Trophoblast cell (in vitro differentiated cells and primary cell): ENCODE measurements around the gene LRRC75B.
A peak's percentile ranks its signal among the peaks of the same experiment; 100 is the strongest.

ENCODE experiments used
- DNase-seq, 2 donors: peaks; one replicate each; pipeline ENCODE4 v3.0.0-alpha.2; 2016
- H2AFZ ChIP-seq: 2 replicates; pipeline ENCODE4 v1.6.1; 2013; ENCODE audit warnings: low read length, moderate library complexity, mild to moderate bottlenecking; ENCODE audit not compliant: insufficient read depth, poor library complexity
- H2AK5ac ChIP-seq: 2 replicates; pipeline ENCODE4 v1.6.1; 2013; ENCODE audit warnings: mild to moderate bottlenecking, low read length
- H2BK120ac ChIP-seq: 2 replicates; pipeline ENCODE4 v1.6.1; 2013; ENCODE audit warnings: low read length, mild to moderate bottlenecking, moderate library complexity; ENCODE audit not compliant: insufficient read depth, poor library complexity
- H2BK12ac ChIP-seq: 2 replicates; pipeline ENCODE4 v1.6.1; 2013; ENCODE audit warnings: mild to moderate bottlenecking, low read length, moderate library complexity
- H2BK5ac ChIP-seq: 2 replicates; pipeline ENCODE4 v1.6.1; 2013; ENCODE audit warnings: low read length, low read depth, moderate library complexity, mild to moderate bottlenecking; ENCODE audit not compliant: poor library complexity
- H3K14ac ChIP-seq: 2 replicates; pipeline ENCODE4 v1.6.1; 2013; ENCODE audit warnings: mild to moderate bottlenecking, low read length
- H3K18ac ChIP-seq: 2 replicates; pipeline ENCODE4 v1.6.1; 2013; ENCODE audit warnings: mild to moderate bottlenecking, low read length
- H3K23ac ChIP-seq: 2 replicates; pipeline ENCODE4 v1.6.1; 2013; ENCODE audit warnings: low read length
- H3K27ac ChIP-seq: 2 replicates; pipeline ENCODE4 v1.5.1; 2013; ENCODE audit warnings: low read depth, mild to moderate bottlenecking, inconsistent platforms, low read length, moderate library complexity
- H3K27me3 ChIP-seq: 2 replicates; pipeline ENCODE4 v1.6.1; 2013; ENCODE audit warnings: inconsistent platforms, mild to moderate bottlenecking, low read length, moderate library complexity; ENCODE audit not compliant: insufficient read depth
- H3K36me3 ChIP-seq, 2 experiments: 1 replicate in 1 of 2; 2 replicates in 1 of 2; pipeline ENCODE4 v1.6.1; 2013; ENCODE audit warnings: low read length in 2 of 2, mild to moderate bottlenecking in 2 of 2, moderate library complexity in 1 of 2; ENCODE audit not compliant: insufficient read depth in 2 of 2, control insufficient read depth in 1 of 2
- H3K4ac ChIP-seq: 2 replicates; pipeline ENCODE4 v1.6.1; 2013; ENCODE audit warnings: low read depth, mild to moderate bottlenecking, low read length, moderate library complexity
- H3K4me1 ChIP-seq, 2 experiments: 1 replicate in 1 of 2; 2 replicates in 1 of 2; pipeline ENCODE4 v1.6.1; 2013; ENCODE audit warnings: low read length in 2 of 2, mild to moderate bottlenecking in 2 of 2, moderate library complexity in 1 of 2; ENCODE audit not compliant: insufficient read depth in 2 of 2, control insufficient read depth in 1 of 2
- H3K4me2 ChIP-seq: 2 replicates; pipeline ENCODE4 v1.6.1; 2013; ENCODE audit warnings: inconsistent platforms, mild to moderate bottlenecking, low read length, moderate library complexity
- H3K4me3 ChIP-seq: 2 replicates; pipeline ENCODE4 v1.5.1; 2013; ENCODE audit warnings: mild to moderate bottlenecking, low read depth, low read length, inconsistent platforms
- H3K79me1 ChIP-seq: one replicate; pipeline ENCODE4 v1.6.1; 2013; ENCODE audit warnings: low read length
- H3K79me2 ChIP-seq: 2 replicates; pipeline ENCODE4 v1.6.1; 2013; ENCODE audit warnings: low read length, mild to moderate bottlenecking; ENCODE audit not compliant: control insufficient read depth, insufficient read depth, poor library complexity
- H3K9ac ChIP-seq: 2 replicates; pipeline ENCODE4 v1.6.1; 2013; ENCODE audit warnings: mild to moderate bottlenecking, low read length
- H3K9me3 ChIP-seq: 2 replicates; pipeline ENCODE4 v1.6.1; 2013; ENCODE audit warnings: low read depth, mild to moderate bottlenecking, control low read depth, inconsistent platforms, low read length; ENCODE audit not compliant: insufficient read depth
- H4K12ac ChIP-seq: 2 replicates; pipeline ENCODE4 v1.6.1; 2013; ENCODE audit warnings: low read depth, mild to moderate bottlenecking, low read length, moderate library complexity
- H4K8ac ChIP-seq: 2 replicates; pipeline ENCODE4 v1.6.1; 2013; ENCODE audit warnings: low read depth, mild to moderate bottlenecking, low read length, moderate library complexity
- H4K91ac ChIP-seq: one replicate; pipeline ENCODE4 v1.6.1; 2013; ENCODE audit warnings: low read depth, mild to moderate bottlenecking, low read length, moderate library complexity
- WGBS: extraction: QIAGEN DNeasy Blood & Tissue Kit; methylation state at CpG from one replicate; pipeline ENCODE4 v1.1.7; 2013; ENCODE audit warnings: missing lambda C conversion rate; ENCODE audit not compliant: insufficient read length, insufficient coverage; ENCODE audit errors: extremely low coverage; 5-methylcytosine and 5-hydroxymethylcytosine counted together

LRRC75B gene

DNA sequence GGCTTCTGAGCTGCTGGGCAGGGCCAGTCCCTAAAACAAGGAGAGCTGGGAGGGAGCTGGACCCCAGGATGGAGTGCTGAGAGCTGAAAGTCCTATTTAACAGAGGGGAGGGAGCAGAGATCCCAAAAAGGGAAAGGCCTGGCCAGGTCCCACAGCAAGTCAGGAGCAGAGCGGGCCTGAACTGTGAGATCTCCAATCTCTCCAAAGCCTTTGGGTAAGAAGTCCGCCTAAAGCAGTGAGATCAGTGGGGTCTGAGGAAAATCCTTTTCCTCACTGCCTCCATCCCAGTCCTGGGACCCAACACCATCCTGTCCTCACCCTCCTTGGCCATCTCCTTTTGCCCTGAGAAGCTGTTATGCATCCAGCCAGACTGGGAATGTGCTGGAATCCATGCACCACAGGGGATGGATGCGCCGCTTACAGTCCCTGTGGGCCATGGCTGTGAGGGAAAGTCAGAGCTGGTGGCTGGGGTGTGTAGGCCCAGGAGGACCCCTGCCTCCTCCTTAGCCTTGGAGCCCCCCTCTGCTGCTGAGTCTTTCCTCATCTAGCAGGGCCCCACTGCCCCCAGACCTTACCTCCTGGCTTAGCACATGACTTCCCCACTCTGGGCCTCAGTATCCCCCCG, 8.6 kb downstream of the LRRC75B start:
- Histone ChIP-seq H4K8ac (no peak overlapping the region), H2BK12ac (no peak overlapping the region), H3K79me2 (no peaks in the 10 kb centered on the region), H3K9ac (no peak overlapping the region), H3K23ac (no peak overlapping the region), H3K9me3 (no peaks in the 10 kb centered on the region), H3K4me2 (no peak overlapping the region), H3K14ac (no peak overlapping the region), H4K91ac (no peak overlapping the region), H3K4ac (no peak overlapping the region), H3K79me1 (no peaks in the 10 kb centered on the region), H3K27me3 (no peaks in the 10 kb centered on the region), H3K4me3 (no peak overlapping the region), H3K18ac (no peak overlapping the region), H2BK5ac (no peak overlapping the region), H3K27ac (no peak overlapping the region), H2AK5ac (no peak overlapping the region), H4K12ac (no peak overlapping the region), H2BK120ac (no peak overlapping the region), H3K36me3 (peaks cover 20 to 22% of the 10 kb centered on the region in 2 experiments), H2AFZ (no peak overlapping the region), H3K4me1 (no peaks in the 10 kb centered on the region)
- no CpG with 5 or more reads among the region's 5 CpGs for WGBS
- DNase-seq = no peak

GRCh38 chr22:24583221-24584165, 9.4 kb downstream of the LRRC75B start:
- H3K14ac ChIP-seq = no peak overlapping the region
- H2BK5ac ChIP-seq = no peak overlapping the region
- peaks cover 18 to 20% of the 10 kb centered on the region in 2 experiments for H3K36me3 ChIP-seq
- no peak overlapping the region for H4K91ac ChIP-seq
- no peaks in the 10 kb centered on the region for H3K4me1 ChIP-seq
- H3K79me1 ChIP-seq = no peaks in the 10 kb centered on the region
- no peaks in the 10 kb centered on the region for H3K79me2 ChIP-seq
- no peak overlapping the region for H2BK120ac ChIP-seq
- no peak overlapping the region for H3K23ac ChIP-seq
- H3K18ac ChIP-seq = no peak overlapping the region
- no peak overlapping the region for H3K4ac ChIP-seq
- no peak overlapping the region for H4K12ac ChIP-seq
- no peak overlapping the region for H3K4me3 ChIP-seq
- H2AK5ac ChIP-seq = no peak overlapping the region
- H2AFZ ChIP-seq = no peak overlapping the region
- no peak overlapping the region for H2BK12ac ChIP-seq
- H3K9me3 ChIP-seq = no peaks in the 10 kb centered on the region
- no peak overlapping the region for H3K4me2 ChIP-seq
- no CpG with 5 or more reads among the region's 19 CpGs for WGBS
- no peak overlapping the region for H3K9ac ChIP-seq
- no peak for DNase-seq
- H4K8ac ChIP-seq = no peak overlapping the region
- H3K27me3 ChIP-seq = no peaks in the 10 kb centered on the region
- H3K27ac ChIP-seq = no peak overlapping the region

GRCh38 chr22:24582056-24582814, 10.6 kb downstream of the LRRC75B start:
- Histone ChIP-seq H2AFZ (no peak overlapping the region), H3K14ac (no peak overlapping the region), H3K4me2 (no peak overlapping the region), H3K79me2 (no peaks in the 10 kb centered on the region), H3K23ac (no peak overlapping the region), H4K8ac (no peak overlapping the region), H3K36me3 (peaks cover 9 to 10% of the 10 kb centered on the region in 2 experiments), H3K4me1 (no peaks in the 10 kb centered on the region), H2BK120ac (no peak overlapping the region), H3K4ac (no peak overlapping the region), H3K4me3 (no peak overlapping the region), H2BK5ac (no peak overlapping the region), H3K27me3 (no peaks in the 10 kb centered on the region), H4K12ac (no peak overlapping the region), H2AK5ac (no peak overlapping the region), H3K27ac (no peak overlapping the region), H4K91ac (no peak overlapping the region), H3K18ac (no peak overlapping the region), H3K9me3 (no peaks in the 10 kb centered on the region), H2BK12ac (no peak overlapping the region), H3K79me1 (no peaks in the 10 kb centered on the region), H3K9ac (no peak overlapping the region)
- no CpG with 5 or more reads among the region's 12 CpGs for WGBS
- no peak for DNase-seq

DNA sequence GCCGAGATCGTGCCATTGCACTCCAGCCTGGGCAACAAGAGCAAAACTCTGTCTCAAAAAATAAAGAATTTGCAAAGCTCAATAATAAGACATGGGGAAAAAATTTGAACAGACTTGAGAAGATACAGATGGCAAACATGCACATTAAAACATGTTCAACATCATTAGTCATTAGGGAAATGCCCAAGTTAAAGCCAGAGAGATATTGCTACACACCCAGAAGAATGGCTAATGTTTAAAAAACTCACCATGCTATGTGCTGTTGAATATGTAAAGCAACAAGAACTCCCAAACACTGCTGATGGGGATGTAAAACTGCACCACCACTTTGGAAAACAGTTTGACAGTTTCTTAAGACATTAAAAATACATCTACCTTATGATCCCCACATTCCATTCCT, 12.6 kb downstream of the LRRC75B start:
- WGBS = no CpG with 5 or more reads among the region's 2 CpGs
- Histone ChIP-seq H2AK5ac (no peak overlapping the region), H3K79me1 (no peaks in the 10 kb centered on the region), H3K18ac (no peak overlapping the region), H3K9ac (no peak overlapping the region), H3K4me2 (no peak overlapping the region), H3K79me2 (no peaks in the 10 kb centered on the region), H2BK12ac (no peak overlapping the region), H2AFZ (no peak overlapping the region), H2BK120ac (no peak overlapping the region), H4K8ac (no peak overlapping the region), H3K36me3 (peaks cover 2 to 5% of the 10 kb centered on the region in 2 experiments), H4K12ac (no peak overlapping the region), H3K23ac (no peak overlapping the region), H3K9me3 (no peaks in the 10 kb centered on the region), H2BK5ac (no peak overlapping the region), H3K4ac (no peak overlapping the region), H3K14ac (no peak overlapping the region), H3K4me3 (no peak overlapping the region), H3K27me3 (no peaks in the 10 kb centered on the region), H3K4me1 (no peaks in the 10 kb centered on the region), H3K27ac (no peak overlapping the region), H4K91ac (no peak overlapping the region)
- peak; percentile 10 to 62 for DNase-seq
